Fibroblast of mammary gland (primary cell): ENCODE measurements around the gene CAND2.

Experiments used
- DNase-seq: peaks from one replicate; pipeline ENCODE4 v3.0.0-alpha.2; 2010; ENCODE audit warnings: low read depth
- H3K4me3 ChIP-seq: 2 replicates; pipeline ENCODE4 v1.5.1; 2011; ENCODE audit warnings: low read depth, mild to moderate bottlenecking, low read length, moderate library complexity; ENCODE audit not compliant: control insufficient read depth
- CTCF ChIP-seq: conservative IDR thresholded peaks from 2 replicates; pipeline ENCODE4 v1.5.1; 2011; ENCODE audit warnings: low read depth, low read length, inconsistent platforms; ENCODE audit not compliant: control insufficient read depth, insufficient read depth

The CAND2 gene

GRCh38 chr3:12832350-12833221 lies 36.1 kb downstream of the CAND2 start:
- no peak overlapping the region for H3K4me3 ChIP-seq
- no peak for DNase-seq
- no peak for TF ChIP-seq CTCF

GRCh38 chr3:12833222-12834161 lies 37.0 kb downstream of the CAND2 start:
- no peak for TF ChIP-seq CTCF
- no peak overlapping the region for H3K4me3 ChIP-seq
- peak; percentile 59 for DNase-seq

GRCh38 chr3:12835052-12835665 lies 38.7 kb downstream of the CAND2 start:
- DNase-seq, result no peak
- no peak overlapping the region for H3K4me3 ChIP-seq
- TF ChIP-seq CTCF, result no peak

- peak overlapping the region; percentile 8 for H3K4me3 ChIP-seq
- no peak for TF ChIP-seq CTCF
- DNase-seq, result no peak
These were observed 41.0 kb downstream of the CAND2 start for GRCh38 chr3:12837295-12837986.

GRCh38 chr3:12838179-12838965 lies 41.9 kb downstream of the CAND2 start:
- TF ChIP-seq CTCF, result no peak
- peak overlapping the region; percentile 100 for H3K4me3 ChIP-seq
- DNase-seq, result peak; percentile 28
